GOT3 (cell line): ENCODE measurements around the gene PIK3AP1.
"Not testable (repeated sequence)": the region's sequence is repeated elsewhere in the genome, so short reads cannot be mapped to it uniquely, and the experiment has no call there.

Experiments used
- DNase-seq: peaks from one replicate; lab custom pipeline; 2025; ENCODE audit warnings: mixed read lengths; lab: John Stamatoyannopoulos, UW

Gene PIK3AP1, protein sequence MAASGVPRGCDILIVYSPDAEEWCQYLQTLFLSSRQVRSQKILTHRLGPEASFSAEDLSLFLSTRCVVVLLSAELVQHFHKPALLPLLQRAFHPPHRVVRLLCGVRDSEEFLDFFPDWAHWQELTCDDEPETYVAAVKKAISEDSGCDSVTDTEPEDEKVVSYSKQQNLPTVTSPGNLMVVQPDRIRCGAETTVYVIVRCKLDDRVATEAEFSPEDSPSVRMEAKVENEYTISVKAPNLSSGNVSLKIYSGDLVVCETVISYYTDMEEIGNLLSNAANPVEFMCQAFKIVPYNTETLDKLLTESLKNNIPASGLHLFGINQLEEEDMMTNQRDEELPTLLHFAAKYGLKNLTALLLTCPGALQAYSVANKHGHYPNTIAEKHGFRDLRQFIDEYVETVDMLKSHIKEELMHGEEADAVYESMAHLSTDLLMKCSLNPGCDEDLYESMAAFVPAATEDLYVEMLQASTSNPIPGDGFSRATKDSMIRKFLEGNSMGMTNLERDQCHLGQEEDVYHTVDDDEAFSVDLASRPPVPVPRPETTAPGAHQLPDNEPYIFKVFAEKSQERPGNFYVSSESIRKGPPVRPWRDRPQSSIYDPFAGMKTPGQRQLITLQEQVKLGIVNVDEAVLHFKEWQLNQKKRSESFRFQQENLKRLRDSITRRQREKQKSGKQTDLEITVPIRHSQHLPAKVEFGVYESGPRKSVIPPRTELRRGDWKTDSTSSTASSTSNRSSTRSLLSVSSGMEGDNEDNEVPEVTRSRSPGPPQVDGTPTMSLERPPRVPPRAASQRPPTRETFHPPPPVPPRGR

DNA sequence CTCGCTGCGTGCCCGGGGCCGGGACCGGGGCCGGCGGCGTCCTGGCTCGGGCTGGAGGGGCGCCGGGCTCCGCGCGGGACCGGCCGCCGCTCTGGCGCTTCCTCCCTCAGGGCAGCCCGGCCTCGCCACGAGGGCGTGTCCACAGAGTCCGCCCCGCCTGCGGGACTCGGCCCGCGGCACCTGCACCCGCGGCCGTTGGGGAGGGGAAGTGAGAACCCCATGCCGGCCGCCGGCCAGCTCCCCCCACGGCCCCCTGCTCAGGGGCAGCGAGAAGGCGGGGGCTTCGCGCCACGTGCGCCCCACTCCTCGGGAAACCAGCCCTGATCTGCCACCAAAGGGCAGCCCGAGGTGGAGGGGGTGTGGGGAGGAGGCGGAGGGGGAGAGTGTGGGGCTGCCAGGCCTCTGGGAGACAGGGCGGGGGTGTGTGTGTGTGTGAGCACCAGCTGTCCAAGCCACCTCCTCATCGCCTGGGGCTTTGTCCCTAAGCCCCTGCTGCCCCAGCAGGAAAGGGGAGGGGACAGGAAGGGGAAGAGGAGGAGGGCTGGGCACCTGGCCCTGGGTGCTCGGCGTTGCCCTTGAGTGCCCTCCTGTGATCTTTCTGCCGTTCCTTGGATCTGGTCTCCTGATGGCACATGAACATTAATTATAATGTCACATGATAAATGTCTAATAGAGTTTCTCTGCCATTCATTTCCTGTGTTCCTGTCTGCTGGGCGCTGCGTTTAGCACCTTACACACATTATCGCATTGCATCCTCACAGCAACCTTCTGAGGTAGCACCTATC lies at the start of gene PIK3AP1:
Gene PIK3AP1 (minus strand): TSS at position 93 of the 785 bp plus-strand sequence. CDS start 120 bp downstream, outside the sequence.
- DNase-seq: no peak

- DNase-seq: no peak
Observed at GRCh38 chr10:96768136-96768535, 47.8 kb upstream of the PIK3AP1 start.

DNA sequence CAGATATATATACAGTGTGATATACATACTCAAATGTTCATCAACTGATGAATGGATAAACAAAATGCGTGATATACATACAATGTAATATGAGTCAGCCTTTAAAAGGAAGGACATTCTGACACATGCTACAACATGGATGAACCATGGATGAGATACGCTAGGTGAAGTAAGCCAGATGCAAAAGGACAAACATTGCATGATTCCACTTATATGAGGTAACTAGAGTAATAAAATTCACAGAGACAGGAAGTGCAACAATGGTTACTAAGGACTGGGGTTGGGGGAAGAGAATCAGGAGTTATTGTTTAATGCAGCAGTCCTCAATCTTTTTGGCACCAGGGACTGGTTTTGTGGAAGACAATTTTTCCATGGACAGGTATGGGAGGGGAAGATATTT lies 47.3 kb upstream of the PIK3AP1 start:
- no peak for DNase-seq

GRCh38 chr10:96765406-96766240 lies 45.3 kb upstream of the PIK3AP1 start:
- DNase-seq: no peak

GRCh38 chr10:96764425-96765060 lies 44.2 kb upstream of the PIK3AP1 start:
- DNase-seq: no peak

GRCh38 chr10:96758423-96758822 lies 38.1 kb upstream of the PIK3AP1 start:
- DNase-seq: no peak

- DNase-seq: no peak
Observed at GRCh38 chr10:96756111-96756903, 36.0 kb upstream of the PIK3AP1 start.

GRCh38 chr10:96753956-96754355 lies 33.6 kb upstream of the PIK3AP1 start:
- DNase-seq: no peak

- DNase-seq: no peak
Observed at GRCh38 chr10:96752375-96752774, 32.1 kb upstream of the PIK3AP1 start.

GRCh38 chr10:96750316-96750715 lies 30.0 kb upstream of the PIK3AP1 start:
- not testable (repeated sequence) for DNase-seq

GRCh38 chr10:96747734-96748550 lies 27.6 kb upstream of the PIK3AP1 start:
- DNase-seq: no peak

DNA sequence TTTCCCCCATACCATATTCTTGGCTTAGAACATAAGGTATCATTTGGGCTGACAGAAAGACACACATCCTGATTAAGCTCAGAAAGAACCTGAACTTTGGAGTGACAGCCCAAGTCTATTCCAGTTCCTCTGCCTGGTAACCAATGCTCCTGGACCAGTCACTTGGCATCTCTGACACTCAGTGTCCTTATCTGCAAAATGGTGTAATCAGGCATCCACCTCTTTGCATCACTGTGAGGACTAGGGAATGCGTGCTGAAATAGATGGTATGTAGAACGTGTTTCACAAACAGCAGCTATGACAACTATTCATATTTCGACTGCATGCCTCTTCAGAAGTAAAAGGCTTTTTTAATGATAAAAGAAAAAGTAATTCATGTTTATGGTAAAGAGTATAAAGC lies 26.2 kb upstream of the PIK3AP1 start:
- DNase-seq: no peak

GRCh38 chr10:96745950-96746349 lies 25.6 kb upstream of the PIK3AP1 start:
- no peak for DNase-seq

DNA sequence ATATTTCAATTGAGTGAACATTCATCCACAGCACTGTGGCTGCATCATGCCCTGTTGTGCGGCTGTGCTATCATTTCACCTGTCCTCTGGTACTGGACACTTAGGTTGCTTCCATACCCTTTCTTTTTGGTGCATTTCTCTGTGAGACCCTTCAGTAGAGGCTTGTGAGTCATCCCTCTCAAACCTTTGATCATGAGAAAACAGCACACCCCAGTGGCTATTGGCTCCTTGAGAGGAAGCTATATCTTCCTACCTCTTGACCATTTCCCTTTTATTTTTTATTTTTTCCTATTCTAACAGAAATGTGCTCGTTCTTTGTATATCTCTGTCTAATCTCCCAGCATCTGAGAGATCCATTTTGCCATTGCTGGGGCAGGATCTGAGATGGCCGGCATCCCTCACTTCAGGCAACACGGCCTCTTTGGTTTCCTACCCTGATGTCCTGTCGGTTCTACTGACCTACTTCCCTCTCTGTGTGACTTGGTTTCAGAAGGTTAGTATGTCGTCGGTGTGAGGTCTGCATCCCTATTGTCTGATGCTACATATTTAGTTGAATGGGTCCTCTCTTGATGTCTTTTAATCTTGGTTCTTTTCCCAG lies 23.8 kb upstream of the PIK3AP1 start:
- DNase-seq: no peak

DNA sequence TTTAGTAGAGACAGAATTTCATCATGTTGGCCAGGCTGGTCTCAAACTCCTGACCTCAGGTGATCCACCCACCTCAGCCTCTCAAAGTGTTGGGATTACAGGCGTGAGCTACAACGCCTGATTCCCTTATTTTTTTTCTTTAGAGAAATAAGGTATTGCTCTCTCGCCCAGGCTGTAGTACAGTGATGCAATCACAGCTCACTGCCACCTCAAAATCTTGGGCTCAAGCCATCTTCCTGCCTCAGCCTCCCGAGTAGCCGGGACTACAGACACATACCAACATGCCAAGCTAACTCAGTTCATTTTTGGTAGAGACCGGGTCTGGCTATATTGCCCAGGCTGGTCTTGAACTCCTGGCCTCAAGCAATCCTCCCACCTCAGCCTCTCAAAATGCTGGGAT lies 21.2 kb upstream of the PIK3AP1 start:
- DNase-seq: not testable (repeated sequence)

GRCh38 chr10:96740579-96741281 lies 20.4 kb upstream of the PIK3AP1 start:
- no peak for DNase-seq

DNA sequence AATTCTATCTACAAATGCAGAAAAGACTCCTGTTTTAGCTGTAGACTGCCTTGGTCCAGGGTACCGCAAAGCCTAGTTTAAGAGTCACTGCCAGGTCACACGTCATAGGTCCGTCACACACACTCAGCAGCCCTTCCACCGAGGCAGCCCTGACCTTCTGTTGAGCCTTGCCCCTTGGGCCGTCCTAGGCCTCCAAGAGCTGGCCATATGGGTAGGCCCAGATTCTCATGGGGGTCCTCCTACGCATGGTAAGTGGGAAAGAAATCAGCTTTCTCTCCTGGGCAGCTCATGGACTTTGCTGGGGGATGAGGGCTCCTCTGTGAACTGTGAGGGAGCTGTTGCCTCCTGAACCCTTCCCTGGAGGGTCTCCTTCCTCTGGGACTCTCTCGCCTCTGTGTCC lies 19.8 kb upstream of the PIK3AP1 start:
- DNase-seq: no peak

GRCh38 chr10:96737307-96737902 lies 17.1 kb upstream of the PIK3AP1 start:
- not testable (repeated sequence) for DNase-seq
